Kidney (tissue), 14 donors: ENCODE results near the gene PLCB3. TPM values are rescaled to one million over a fixed set of nuclear protein-coding genes. Genes with fewer than 3 reads are reported as not detected.
A peak's percentile ranks its signal among the peaks of the same experiment; 100 is the strongest.

Experiments used
- DNase-seq, 5 donors: peaks; one replicate each; pipeline ENCODE4 v3.0.0-alpha.2; 2013 to 2020
- FAIRE-seq: peaks from 2 replicates; lab custom pipeline; 2012; peaks lifted over from hg19 to GRCh38; lab: Jason Lieb, UNC
- H3K27ac ChIP-seq, 2 donors: one replicate each; pipeline ENCODE4 v1.7.0; 2013; ENCODE audit warnings: low read depth in 2 of 2, low read length in 2 of 2, inconsistent platforms in 1 of 2
- H3K27me3 ChIP-seq: one replicate; pipeline ENCODE4 v1.7.1; 2013; ENCODE audit warnings: low read length, inconsistent platforms; ENCODE audit not compliant: control insufficient read depth, insufficient read depth
- H3K36me3 ChIP-seq, 3 donors: one replicate each; pipeline versions ENCODE4 v1.7.0 to v1.7.1; 2013; ENCODE audit warnings: low read length in 3 of 3, control low read depth in 1 of 3, inconsistent platforms in 1 of 3; ENCODE audit not compliant: insufficient read depth in 3 of 3, control insufficient read depth in 2 of 3
- H3K4me1 ChIP-seq, 3 donors: one replicate each; pipeline versions ENCODE4 v1.7.0 to v1.7.1; 2013; ENCODE audit warnings: low read length in 3 of 3, inconsistent platforms in 1 of 3, low read depth in 1 of 3; ENCODE audit not compliant: control insufficient read depth in 2 of 3, insufficient read depth in 2 of 3
- H3K4me3 ChIP-seq, 3 donors: one replicate each; pipeline versions ENCODE4 v1.7.0 to v1.8.1; 2013; ENCODE audit warnings: low read length in 3 of 3, control low read depth in 1 of 3, inconsistent platforms in 1 of 3
- H3K9ac ChIP-seq, 3 donors: one replicate each; pipeline versions ENCODE4 v1.7.0 to v1.7.1; 2013; ENCODE audit warnings: low read length in 3 of 3, control low read depth in 1 of 3, inconsistent platforms in 1 of 3
- H3K9me3 ChIP-seq, 3 donors: one replicate each; pipeline versions ENCODE4 v1.7.0 to v1.7.1; 2013; ENCODE audit warnings: low read length in 3 of 3, control low read depth in 1 of 3, inconsistent platforms in 1 of 3; ENCODE audit not compliant: control insufficient read depth in 2 of 3, insufficient read depth in 1 of 3
- intact Hi-C: fragments of 100-400 bp; cut with DNase I; formaldehyde crosslinking; loops from one replicate; pipeline ENCODE4 v1.11.1; 2022
- polyA plus RNA-seq: library from polyadenylated mRNA; stranded (reverse); fragments of 350-450 nt; fragmentation: Illumina TruSeq; extraction: RNeasy Lipid Tissue Mini Kit (QIAGEN cat#74804); gene quantifications from one replicate; pipeline ENCODE4 v1.2.3, GENCODE V29; 2014; ENCODE audit warnings: low read depth, low replicate concordance; ENCODE audit not compliant: insufficient read depth
- total RNA-seq: library from RNA; stranded (reverse); fragmentation: NEBNext Ultra II Directional; extraction: Animal tissue kit (Norgen Biotek cat#: 25700); gene quantifications from one replicate; pipeline ENCODE4 v1.2.1, GENCODE V29; 2021
- TF ChIP-seq, protein P1 (sequence below): IDR thresholded peaks from 3 replicates; pipeline ENCODE4 v1.5.1; 2012; ENCODE audit warnings: mild to moderate bottlenecking, moderate library complexity, borderline replicate concordance; ENCODE audit not compliant: insufficient read depth; ENCODE audit errors: extremely low read depth
- donor health status: control.
- donor health status: control.
- donor health status: control.
- donor health status: control.
- donor health status: control.
- donor health status: DM: yes; HTN: yes; CAD: no.
- donor health status: Normal renal cell carcinoma (clear cell type).

The PLCB3 gene
- total and polyA plus RNA-seq, 2 donors from 2014 or later: 9.6 to 24.6 TPM

DNA sequence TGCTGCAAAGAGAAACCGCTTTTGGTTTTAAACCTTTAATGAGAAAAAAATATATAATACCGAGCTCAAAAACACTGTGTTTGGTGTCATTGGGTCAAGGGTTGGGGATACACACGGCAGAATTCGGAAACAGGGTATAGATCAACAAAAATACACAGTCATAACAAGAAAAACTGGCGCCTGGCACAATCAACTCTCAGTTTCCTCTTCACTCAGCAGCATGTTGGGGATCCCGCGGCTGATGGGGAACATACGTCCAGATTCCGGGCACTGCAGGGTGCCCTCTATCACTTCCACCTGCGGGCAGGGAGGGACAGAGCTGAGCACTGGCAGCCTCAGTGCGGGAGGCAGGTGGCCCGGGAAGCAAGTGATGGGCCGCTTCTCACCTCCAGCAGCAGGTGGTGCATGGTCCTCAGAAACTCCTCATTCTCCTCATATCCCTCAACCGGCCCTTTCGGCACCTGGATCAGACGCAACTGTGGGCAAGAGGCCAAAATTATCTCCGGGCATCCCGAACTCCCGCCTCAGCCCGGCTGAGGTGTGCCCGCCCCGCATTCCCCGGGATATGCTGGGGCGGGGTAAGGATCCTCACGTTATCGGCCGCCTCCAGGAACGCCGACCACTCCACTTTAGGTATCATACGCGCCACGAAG lies 65.5 kb downstream of the PLCB3 start:
- H3K27ac ChIP-seq: peak overlapping the region; percentile 100
- H3K4me3 ChIP-seq: peak overlapping the region; percentile 89 to 96 (median 92)
- DNase-seq (peak in 2 of 5 donors; percentile 30 to 66), FAIRE-seq (no peak)
- H3K9me3 ChIP-seq: no peaks in the 10 kb centered on the region
- peak overlapping the region; percentile 80 to 95 (median 89) for H3K9ac ChIP-seq
- peaks cover 0 to 12% (median 8%) of the 10 kb centered on the region in 3 donors for H3K36me3 ChIP-seq
- TF ChIP-seq, protein P1, sequence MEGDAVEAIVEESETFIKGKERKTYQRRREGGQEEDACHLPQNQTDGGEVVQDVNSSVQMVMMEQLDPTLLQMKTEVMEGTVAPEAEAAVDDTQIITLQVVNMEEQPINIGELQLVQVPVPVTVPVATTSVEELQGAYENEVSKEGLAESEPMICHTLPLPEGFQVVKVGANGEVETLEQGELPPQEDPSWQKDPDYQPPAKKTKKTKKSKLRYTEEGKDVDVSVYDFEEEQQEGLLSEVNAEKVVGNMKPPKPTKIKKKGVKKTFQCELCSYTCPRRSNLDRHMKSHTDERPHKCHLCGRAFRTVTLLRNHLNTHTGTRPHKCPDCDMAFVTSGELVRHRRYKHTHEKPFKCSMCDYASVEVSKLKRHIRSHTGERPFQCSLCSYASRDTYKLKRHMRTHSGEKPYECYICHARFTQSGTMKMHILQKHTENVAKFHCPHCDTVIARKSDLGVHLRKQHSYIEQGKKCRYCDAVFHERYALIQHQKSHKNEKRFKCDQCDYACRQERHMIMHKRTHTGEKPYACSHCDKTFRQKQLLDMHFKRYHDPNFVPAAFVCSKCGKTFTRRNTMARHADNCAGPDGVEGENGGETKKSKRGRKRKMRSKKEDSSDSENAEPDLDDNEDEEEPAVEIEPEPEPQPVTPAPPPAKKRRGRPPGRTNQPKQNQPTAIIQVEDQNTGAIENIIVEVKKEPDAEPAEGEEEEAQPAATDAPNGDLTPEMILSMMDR: no peak
- intact Hi-C loops: no loop called here
- H3K27me3 ChIP-seq: no peaks in the 10 kb centered on the region
- peaks cover 0 to 13% (median 6%) of the 10 kb centered on the region in 3 donors for H3K4me1 ChIP-seq

DNA sequence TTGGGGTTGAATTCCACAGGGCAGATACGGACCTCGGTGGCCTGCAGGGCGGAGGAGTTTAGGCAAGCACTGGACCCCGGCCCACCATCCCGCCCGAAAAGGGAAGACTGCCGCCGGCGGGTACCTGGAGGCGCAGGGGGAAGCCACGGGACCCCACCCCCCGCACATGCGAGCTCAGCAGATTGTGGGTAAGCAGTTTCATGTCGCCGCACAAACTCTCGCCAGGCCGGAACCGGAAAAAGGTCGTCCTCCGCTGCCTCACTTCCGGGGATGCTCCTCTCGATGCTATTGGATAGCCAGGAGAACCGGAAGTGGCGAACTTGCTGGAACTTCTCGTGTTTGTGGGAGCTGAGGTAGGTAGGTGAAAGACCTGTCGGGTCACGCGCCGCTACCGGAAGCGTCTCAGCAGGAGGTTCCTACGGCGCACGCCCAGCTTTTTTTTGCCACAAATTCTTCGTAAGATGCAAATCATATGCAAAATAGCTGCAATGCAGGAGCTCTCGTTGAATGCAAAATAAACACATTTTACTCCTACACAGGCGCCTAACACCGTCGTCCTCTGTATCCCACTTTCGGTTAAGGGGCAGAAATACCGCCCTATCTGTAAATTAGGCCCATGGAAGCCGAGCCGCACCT lies 66.1 kb downstream of the PLCB3 start, which contains the start of gene TRMT112:
TSS of gene TRMT112 (minus strand) at position 235 of the 636 bp plus-strand sequence. CDS start at position 202, 33 bp downstream.
- TF ChIP-seq, protein P1: no peak
- peaks cover 0 to 13% (median 6%) of the 10 kb centered on the region in 3 donors for H3K4me1 ChIP-seq
- peak; percentile 97 to 99 (median 98) for DNase-seq
- no peaks in the 10 kb centered on the region for H3K9me3 ChIP-seq
- peak within 1 kb of the TSS; percentile 89 to 97 (median 95) for H3K9ac ChIP-seq
- peak within 1 kb of the TSS; percentile 89 to 96 (median 92) for H3K4me3 ChIP-seq
- peak within 1 kb of the TSS; percentile 100 for H3K27ac ChIP-seq
- FAIRE-seq: peak; percentile 94
- no peaks in the 10 kb centered on the region for H3K27me3 ChIP-seq
- H3K36me3 ChIP-seq: peaks cover 0 to 12% (median 8%) of the 10 kb centered on the region in 3 donors
- intact Hi-C loops: no loop called here

DNA sequence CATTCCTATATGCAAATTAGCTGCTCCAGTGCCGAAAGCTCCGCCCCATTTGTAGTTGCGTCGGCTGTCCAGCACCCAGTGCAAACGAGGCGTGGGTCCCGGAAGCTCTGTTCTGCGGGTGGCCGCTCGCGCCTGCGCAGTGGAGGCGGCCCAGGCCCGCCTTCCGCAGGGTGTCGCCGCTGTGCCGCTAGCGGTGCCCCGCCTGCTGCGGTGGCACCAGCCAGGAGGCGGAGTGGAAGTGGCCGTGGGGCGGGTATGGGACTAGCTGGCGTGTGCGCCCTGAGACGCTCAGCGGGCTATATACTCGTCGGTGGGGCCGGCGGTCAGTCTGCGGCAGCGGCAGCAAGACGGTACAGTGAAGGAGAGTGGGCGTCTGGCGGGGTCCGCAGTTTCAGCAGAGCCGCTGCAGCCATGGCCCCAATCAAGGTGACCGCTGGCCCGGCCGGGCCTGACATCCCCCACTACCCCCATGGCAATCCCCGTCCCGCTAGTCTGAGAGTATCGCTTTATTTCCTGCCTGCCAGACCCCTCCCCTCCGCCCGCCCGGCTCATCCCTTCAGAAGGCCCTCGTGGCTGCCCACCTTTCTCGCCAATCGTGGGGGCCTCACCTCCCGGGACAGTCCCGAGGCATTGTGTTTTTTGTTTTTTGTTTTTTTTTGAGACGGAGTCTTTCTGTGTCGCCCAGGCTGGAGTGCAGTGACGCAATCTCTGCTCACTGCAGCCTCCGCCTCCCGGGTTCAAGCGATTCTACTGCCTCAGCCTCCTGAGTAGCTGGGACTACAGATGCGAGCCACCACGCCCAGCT lies 66.8 kb downstream of the PLCB3 start, which contains the start of gene PRDX5:
TSS of gene PRDX5 (plus strand) at position 161 of the 805 bp plus-strand sequence. CDS start at position 256, 95 bp downstream.
- Histone ChIP-seq H3K9ac (peak within 1 kb of the TSS; percentile 89 to 97 (median 95)), H3K36me3 (peaks cover 0 to 9% (median 5%) of the 10 kb centered on the region in 3 donors), H3K4me1 (peaks cover 0 to 13% (median 6%) of the 10 kb centered on the region in 3 donors), H3K9me3 (no peaks in the 10 kb centered on the region), H3K4me3 (peak within 1 kb of the TSS; percentile 89 to 96 (median 92)), H3K27me3 (no peaks in the 10 kb centered on the region), H3K27ac (peak within 1 kb of the TSS; percentile 100)
- FAIRE-seq: no peak
- peak; percentile 96 to 99 (median 98) for DNase-seq
- TF ChIP-seq, protein P1: peak; percentile 52
- intact Hi-C loops: no loop called here

Other genes with a start within 250 kb of the PLCB3 start
- 0.66 TPM for gene FLRT1, start 215.6 kb upstream of the PLCB3 start, total RNA-seq
- 1.5 TPM for gene FLRT1, start 215.6 kb upstream of the PLCB3 start, polyA plus RNA-seq
- 27.8 TPM for gene MACROD1, start 85.4 kb upstream of the PLCB3 start, total RNA-seq
- gene MACROD1, start 85.4 kb upstream of the PLCB3 start, polyA plus RNA-seq: 176 TPM
- 81.2 TPM for gene STIP1, start 65.4 kb upstream of the PLCB3 start, total RNA-seq
- gene STIP1, start 65.4 kb upstream of the PLCB3 start, polyA plus RNA-seq: 86.0 TPM
- 36.3 TPM for gene FERMT3, start 44.8 kb upstream of the PLCB3 start, total RNA-seq
- gene FERMT3, start 44.8 kb upstream of the PLCB3 start, polyA plus RNA-seq: 11.8 TPM
- gene TRPT1, start 25.3 kb upstream of the PLCB3 start, total RNA-seq: 39.2 TPM
- 103 TPM for gene TRPT1, start 25.3 kb upstream of the PLCB3 start, polyA plus RNA-seq
- gene NUDT22, start 25.3 kb upstream of the PLCB3 start, total RNA-seq: 64.5 TPM
- gene NUDT22, start 25.3 kb upstream of the PLCB3 start, polyA plus RNA-seq: 150 TPM
- 31.1 TPM for gene DNAJC4, start 21.0 kb upstream of the PLCB3 start, total RNA-seq
- 102 TPM for gene DNAJC4, start 21.0 kb upstream of the PLCB3 start, polyA plus RNA-seq
- gene VEGFB, start 16.9 kb upstream of the PLCB3 start, total RNA-seq: 77.6 TPM
- 157 TPM for gene VEGFB, start 16.9 kb upstream of the PLCB3 start, polyA plus RNA-seq
- gene FKBP2, start 10.4 kb upstream of the PLCB3 start, total RNA-seq: 76.0 TPM
- gene FKBP2, start 10.4 kb upstream of the PLCB3 start, polyA plus RNA-seq: 411 TPM
- 86.5 TPM for gene PPP1R14B, start 4.6 kb upstream of the PLCB3 start, total RNA-seq
- gene PPP1R14B, start 4.6 kb upstream of the PLCB3 start, polyA plus RNA-seq: 145 TPM
- 59.8 TPM for gene BAD, start 33.1 kb downstream of the PLCB3 start, total RNA-seq
- gene BAD, start 33.1 kb downstream of the PLCB3 start, polyA plus RNA-seq: 157 TPM
- gene GPR137, start 34.3 kb downstream of the PLCB3 start, total RNA-seq: 44.0 TPM
- 48.4 TPM for gene GPR137, start 34.3 kb downstream of the PLCB3 start, polyA plus RNA-seq
- not detected for gene KCNK4, start 39.8 kb downstream of the PLCB3 start, total RNA-seq
- gene KCNK4, start 39.8 kb downstream of the PLCB3 start, polyA plus RNA-seq: not detected
- gene CATSPERZ, start 48.8 kb downstream of the PLCB3 start, total RNA-seq: not detected
- not detected for gene CATSPERZ, start 48.8 kb downstream of the PLCB3 start, polyA plus RNA-seq
- gene ESRRA, start 54.0 kb downstream of the PLCB3 start, total RNA-seq: 59.7 TPM
- 117 TPM for gene ESRRA, start 54.0 kb downstream of the PLCB3 start, polyA plus RNA-seq
- gene TRMT112, start 66.0 kb downstream of the PLCB3 start, total RNA-seq: 172 TPM
- 291 TPM for gene TRMT112, start 66.0 kb downstream of the PLCB3 start, polyA plus RNA-seq
- gene PRDX5, start 66.6 kb downstream of the PLCB3 start, total RNA-seq: 192 TPM
- gene PRDX5, start 66.6 kb downstream of the PLCB3 start, polyA plus RNA-seq: 1,026 TPM
- 13.3 TPM for gene CCDC88B, start 88.7 kb downstream of the PLCB3 start, total RNA-seq
- gene CCDC88B, start 88.7 kb downstream of the PLCB3 start, polyA plus RNA-seq: 10.0 TPM
- 40.2 TPM for gene RPS6KA4, start 107.6 kb downstream of the PLCB3 start, total RNA-seq
- 13.6 TPM for gene RPS6KA4, start 107.6 kb downstream of the PLCB3 start, polyA plus RNA-seq